HS-27A (cell line): ENCODE results near the gene CSRNP2.
A peak's percentile ranks its signal among the peaks of the same experiment; 100 is the strongest.
"Not testable (repeated sequence)": the region's sequence is repeated elsewhere in the genome, so short reads cannot be mapped to it uniquely, and the experiment has no call there.

Source experiments
- DNase-seq: peaks from one replicate; pipeline ENCODE4 v3.0.0-alpha.2; 2012; ENCODE audit warnings: low read depth, missing footprints

The CSRNP2 gene

DNA sequence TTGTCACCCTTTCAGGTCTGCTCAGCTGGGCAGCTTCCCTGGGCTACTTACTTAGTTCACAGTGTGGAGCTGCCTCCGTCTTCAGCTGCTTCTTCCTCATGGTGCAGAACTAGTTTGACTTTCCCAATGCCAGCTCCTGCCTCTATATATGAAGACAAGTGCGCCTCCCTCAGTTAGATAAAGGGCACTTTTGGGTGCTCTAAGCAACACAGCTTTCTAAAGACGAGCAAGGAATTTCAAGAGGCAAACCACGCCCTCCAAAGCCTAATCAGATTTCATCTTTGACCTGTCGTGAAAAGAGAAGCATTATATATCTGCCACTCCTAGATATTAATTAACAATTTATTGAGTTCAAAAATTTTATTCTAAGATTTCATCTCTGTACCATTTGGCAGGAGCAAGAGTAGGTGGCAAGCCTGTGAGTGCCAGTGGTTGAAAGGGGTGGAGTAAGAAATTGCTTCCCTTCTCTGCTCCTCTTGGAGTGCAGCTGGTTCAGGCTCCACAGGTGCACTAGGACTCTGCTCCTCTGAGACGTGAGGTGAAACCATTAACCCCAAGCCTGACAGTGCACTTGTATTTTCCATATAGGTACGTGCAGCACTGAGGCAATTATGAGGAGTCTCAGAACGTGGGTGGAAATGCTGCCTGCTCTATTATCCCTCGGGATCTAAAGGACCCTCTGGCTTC, 55.1 kb downstream of the CSRNP2 start:
- DNase-seq, result no peak

DNA sequence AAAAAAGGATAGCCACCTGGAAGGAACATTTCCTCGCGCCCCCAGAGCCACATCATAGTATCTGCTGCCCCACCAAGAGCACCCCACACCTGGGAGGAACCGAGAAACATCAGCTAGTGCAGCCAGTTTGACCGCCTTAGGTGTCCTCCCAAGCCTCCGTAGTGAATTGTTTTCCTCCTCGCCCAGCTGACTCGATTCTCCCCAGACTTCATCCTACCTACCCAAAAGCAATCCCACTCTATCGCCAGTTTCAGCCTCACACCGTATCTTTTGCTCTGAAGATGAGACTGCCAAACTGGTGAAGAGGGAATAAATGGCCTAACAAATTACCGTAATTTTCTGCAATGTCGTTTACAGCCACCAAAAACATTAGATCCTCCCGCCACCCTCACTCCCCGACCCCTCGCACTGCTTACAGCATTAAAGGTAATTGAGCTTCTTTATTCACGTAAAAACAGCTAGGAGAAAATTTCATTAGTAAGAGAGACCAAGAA, 56.0 kb downstream of the CSRNP2 start:
- no peak for DNase-seq

DNA sequence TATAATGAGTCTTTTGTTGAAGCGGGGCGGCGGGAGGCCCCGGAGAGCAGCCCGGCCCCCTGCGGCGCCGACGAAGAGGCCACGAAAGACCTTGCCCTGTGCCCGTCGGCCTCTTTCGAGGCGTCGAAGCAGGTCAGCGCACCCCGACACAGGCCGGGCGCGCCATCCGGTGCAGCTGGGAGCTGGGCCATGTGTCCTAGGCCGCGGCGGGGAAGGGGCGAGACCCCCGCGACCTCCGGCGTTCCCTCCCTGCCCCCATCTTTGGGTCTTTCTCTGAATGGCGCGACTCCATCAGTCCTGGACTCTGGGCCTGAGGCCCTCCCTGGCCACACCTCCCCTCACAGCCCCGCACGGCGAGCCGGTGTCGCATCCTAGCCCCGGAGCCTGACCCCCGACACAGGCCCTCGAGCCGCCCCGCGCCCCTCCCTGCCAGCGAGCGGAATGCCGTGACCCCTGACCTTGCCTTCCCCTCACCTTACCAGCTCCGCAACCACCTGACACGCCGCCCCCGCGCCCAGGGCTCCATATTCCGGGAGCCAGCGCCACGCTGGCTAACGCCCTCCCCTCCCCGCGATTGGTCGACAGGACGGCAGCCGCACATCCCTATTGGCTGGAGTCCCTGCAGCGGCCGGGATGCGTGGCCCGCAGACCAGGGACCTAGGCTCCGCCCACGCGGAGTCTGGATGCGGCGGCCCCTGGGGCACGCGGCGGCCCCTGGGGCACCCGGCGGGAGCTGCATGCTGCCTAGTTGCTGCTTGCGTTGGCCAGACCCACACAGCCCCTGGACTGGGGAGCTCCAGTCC, 57.4 kb downstream of the CSRNP2 start, which contains the start of gene SLC11A2:
SLC11A2 (minus strand) TSS at position 549 of the 803 bp plus-strand sequence. CDS start 15,656 bp downstream, outside the sequence.
- DNase-seq, result peak; percentile 74

DNA sequence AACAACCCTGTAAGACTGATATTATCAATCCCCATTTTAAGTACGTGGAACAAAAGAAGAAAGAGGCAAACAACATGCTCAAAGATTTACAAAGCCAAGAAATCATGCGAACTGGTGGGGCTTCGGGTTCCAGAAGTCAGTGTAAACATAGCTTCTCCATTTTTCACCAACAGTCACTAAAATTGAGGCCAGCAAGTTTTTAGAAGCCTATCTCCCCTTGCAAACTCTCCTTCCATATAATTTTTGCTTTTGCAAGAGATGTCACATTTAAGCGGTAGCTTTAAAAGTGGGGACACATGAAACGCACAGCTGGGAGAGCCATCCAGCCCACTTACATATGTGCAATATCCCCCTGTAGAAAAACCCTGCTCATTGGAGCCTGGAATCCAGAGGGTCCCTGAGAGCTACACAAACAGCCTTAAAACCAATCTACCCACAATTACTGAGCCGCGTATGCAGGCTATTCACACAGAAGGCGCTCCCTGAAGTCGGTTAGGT, 58.0 kb downstream of the CSRNP2 start:
- no peak for DNase-seq

DNA sequence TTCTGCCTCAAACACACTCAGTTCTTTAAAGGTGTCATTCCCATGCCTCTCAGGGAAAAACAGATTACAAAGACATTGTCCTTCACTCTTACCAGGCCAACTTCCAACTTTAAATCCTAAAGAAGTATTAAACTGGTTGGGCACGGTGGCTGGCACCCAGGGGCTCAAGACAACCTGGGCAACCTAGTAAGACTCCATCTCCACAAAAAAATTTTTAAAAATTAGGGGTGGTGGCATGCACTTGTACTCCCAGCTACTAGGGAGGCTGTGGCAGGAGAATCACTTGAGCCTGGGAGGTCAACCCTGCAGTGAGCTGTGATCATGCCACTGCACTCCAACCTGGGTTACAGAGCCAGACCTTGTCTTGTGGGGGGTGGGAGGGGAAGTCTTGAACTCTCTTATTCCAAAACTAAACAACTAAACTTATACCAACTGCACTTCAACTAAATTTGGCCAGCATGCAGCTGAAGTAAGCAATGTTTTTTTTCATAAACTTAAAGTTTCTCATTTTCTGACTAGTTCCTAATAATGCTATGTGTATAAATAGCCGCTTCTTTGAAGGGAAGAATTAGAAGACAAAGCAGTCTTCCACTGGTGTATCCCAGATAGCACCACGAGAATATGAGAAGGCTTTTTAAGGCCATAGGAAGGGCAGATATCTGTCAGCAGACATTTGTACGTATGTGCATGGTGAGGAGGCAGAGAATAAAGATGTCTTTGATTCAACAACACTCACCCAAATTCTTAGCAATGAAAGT, 59.6 kb downstream of the CSRNP2 start:
- DNase-seq, result no peak

DNA sequence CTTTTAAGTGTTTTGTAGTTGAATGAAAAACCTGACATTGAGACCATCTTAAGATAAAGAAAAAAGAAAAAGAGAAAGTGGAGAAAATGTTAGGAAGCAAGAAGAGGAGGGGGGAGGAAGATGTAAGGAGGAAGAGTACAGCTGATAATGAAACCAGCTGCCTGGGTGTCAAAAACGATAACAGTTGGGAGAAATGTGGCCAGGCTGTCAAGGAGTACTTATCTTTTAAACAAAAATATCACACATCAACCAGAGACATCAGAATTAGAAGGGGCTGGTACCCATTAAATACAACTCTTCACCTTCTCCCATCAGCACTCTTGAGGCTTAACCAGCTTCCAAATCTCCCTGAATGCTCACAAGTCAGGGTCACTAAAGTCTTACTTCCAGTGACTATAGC, 61.7 kb downstream of the CSRNP2 start:
- no peak for DNase-seq

DNA sequence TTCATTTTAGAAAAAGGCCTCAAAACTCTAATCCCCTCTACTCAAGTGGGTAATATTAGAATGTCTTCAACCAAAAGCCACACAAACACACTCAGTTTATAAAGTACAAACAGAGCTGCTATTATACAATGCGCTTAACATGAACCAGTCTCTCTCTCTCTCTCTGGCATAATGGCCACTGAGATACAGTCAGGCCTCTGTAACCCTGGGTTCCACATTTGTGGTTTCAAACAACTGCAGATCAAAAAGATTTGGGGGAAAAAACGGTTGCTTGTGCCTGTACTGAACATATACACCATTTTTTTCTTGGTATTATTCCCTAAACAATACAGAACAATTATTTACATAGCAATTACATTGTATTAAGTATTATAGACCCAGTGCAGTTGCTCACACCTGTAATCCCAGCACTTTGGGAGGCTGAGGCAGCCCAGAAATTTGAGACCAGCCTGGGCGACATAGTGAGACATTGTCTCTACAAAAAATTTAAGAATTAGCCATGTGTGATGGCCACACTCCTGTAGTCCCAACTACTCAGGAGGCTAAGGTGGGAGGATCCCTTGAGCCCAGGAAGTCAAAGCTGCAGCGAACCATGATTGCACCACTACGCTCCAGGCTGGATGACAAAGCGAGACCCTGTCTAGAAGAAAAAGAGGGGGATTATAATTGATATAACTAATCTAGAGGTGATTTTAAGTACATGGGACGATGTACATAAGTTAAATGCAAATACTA, 62.8 kb downstream of the CSRNP2 start:
- no peak for DNase-seq

DNA sequence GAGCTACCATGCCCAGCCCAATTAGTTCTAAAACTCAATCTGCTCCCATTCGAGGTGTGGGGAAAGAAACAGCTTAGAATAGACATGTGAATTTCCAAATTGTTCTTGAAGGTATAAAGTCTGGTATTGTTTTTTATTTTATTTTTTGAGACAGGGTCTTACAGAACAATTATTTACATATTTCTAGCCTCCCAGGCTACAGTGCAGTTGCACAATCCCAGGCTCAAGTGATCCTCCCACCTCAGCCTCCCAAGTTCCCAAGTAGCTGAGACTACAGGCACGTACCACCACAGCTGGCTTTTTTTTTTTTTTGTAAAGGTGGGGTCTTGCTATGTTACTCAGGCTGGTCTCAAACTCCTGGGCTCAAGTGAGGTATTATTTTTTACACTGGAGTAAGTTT, 63.5 kb downstream of the CSRNP2 start:
- DNase-seq, result no peak

DNA sequence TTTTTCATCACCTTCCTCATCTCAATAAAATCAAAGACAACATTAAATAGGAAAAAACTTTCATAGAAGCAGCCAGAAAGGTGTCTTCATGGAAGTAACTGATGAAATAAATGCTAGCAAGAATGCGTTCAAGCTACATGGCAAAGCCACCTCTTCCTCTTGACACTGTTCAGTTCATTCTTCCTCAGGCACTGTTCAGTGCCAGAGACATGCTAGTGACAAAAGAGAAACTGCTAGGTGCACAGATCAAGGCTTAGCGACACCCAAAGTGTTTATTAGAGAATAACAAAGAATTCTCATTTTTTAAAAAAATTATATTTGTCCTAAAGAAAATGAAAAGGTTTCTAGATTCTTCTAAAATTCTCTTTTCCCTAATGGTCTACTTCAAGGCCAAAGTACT, 64.4 kb downstream of the CSRNP2 start:
- DNase-seq, result no peak

DNA sequence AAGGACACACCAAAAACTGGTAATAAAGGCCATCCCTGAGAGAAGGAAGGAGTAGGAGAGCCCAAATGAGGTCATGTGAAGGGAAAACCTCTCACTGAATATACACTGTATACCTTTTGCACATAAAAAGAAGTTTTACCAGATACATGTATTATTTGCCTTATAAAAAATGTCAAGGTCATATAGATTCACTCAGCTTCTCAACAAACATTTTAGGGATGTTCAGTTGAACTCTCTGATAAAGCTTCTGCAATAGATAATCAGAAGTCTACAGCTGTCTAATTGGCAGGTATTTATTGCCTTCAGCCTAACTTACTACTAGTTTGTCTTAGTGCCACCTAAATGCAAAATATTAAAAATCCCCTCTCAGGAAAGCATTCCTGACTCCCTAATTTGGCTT, 65.9 kb downstream of the CSRNP2 start:
- DNase-seq, result no peak

DNA sequence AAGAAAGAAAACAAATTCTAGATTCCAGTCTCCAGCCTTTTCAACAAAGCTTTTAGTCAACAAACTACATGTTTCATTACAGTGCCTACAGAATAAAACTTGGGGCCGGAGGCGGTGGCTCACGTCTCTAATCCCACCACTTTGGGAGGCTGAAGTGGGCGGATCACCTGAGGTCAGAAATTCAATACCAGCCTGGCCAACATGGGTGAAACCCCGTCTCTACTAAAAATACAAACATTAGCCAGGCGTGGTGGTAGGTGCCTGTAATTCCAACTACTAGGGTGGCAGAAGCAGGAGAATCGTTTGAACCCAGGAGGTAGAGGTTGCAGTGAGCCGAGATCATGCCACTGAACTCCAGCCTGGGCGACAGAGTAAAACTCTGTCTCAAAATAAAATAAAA, 68.9 kb downstream of the CSRNP2 start:
- not testable (repeated sequence) for DNase-seq

DNA sequence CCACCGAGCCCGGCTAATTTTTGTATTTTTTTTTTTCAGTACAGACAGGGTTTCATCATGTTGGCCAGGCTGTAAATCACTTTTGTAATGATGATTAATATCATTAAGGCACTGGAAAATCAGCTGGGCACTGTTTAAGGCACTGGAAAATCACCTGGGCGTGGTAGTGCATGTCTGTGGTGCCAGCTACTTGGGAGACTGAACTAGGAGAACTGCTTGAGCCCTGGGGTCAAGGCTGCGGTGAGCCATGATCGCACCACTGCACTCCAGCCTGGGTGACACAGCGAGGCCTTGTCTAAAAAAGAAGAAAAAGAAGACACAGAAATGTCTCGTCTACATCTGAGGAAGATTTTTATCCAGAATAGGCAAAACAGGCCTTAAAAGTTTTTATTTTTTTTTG, 70.0 kb downstream of the CSRNP2 start:
- no peak for DNase-seq

DNA sequence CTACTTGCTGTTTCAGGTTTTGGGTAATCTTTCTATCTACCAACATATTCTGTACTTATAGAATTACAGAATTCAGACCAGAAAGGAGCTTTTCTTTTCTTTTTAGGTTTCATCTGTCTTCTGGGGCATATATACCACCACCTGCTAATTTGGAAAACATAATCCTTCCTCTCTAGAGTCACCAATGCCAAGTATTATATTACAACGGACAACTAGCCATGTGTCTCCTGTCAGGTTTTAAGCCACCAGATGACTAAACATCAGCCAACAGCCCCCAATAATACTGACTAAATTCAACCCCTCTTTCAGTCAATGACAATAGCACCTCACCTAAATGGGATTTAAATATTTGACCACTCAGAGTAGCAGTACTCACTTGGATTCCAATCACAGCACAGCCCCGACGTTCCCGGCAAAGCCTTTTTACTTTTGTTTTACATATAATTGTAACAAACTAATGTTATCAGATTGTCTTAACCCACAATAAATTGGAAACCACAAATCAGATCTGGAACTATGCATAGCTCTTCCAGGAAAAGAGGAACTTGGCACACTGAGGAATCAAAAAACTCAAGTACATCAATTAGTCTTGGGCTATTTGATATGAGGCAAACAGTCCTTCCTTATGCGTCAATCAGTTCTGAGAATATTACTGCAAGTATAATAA, 70.7 kb downstream of the CSRNP2 start:
- no peak for DNase-seq

DNA sequence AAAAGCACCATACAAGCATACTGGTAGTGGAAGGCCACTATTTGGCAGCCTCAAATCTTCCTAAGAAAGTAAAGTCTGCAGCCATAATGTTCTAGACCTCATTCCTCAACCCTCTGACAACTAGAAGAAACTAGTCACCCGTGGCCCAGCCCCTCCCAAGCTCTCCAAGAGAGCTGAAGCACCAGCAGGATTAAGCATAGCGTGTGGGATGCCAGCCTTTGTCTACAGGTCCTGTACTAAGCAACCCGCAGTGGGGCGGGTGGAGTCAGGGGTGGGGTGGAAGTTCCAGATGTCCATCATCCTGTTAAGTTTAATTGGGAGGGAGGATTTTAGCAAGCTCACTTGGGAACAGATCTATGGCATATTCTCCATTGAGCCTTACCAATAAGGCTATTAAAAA, 71.4 kb downstream of the CSRNP2 start:
- no peak for DNase-seq
